HG03457 (cell line): ENCODE results near the gene SPINK1.
"Not testable (repeated sequence)": the region's sequence is repeated elsewhere in the genome, so short reads cannot be mapped to it uniquely, and the experiment has no call there.

ENCODE experiments used
- ATAC-seq: cut with Tn5 transposase; IDR thresholded peaks from one replicate; pipeline ENCODE4 v1.9.1; 2021; ENCODE audit warnings: moderate number of reproducible peaks; ENCODE audit not compliant: unreplicated experiment

The SPINK1 gene, protein sequence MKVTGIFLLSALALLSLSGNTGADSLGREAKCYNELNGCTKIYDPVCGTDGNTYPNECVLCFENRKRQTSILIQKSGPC

GRCh38 chr5:147831465-147831864, at the start of gene SPINK1:
Gene SPINK1 (minus strand): TSS chr5:147831671. CDS start chr5:147831577, 94 bp downstream.
- no peak for ATAC-seq

GRCh38 chr5:147880487-147880886, 49.0 kb upstream of the SPINK1 start:
- no peak for ATAC-seq

DNA sequence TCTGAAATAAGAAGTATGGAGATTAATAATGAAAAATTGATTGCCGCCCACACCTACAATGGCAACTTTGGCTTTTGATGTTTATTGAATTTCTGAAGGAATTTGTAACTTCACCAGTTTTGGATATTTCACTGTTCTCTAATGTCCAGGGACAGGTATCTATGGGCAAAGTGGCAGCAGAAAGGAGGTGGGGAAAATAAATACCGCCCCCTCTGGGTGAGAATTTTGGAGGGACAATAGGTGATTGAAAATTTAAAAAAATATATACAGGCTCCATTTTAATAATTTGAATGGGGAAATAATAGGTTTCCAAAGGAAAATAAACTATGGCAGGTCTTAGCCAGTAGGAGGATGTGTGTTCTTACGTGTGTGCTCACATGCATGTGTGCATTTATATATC, 48.3 kb upstream of the SPINK1 start:
- ATAC-seq = no peak

DNA sequence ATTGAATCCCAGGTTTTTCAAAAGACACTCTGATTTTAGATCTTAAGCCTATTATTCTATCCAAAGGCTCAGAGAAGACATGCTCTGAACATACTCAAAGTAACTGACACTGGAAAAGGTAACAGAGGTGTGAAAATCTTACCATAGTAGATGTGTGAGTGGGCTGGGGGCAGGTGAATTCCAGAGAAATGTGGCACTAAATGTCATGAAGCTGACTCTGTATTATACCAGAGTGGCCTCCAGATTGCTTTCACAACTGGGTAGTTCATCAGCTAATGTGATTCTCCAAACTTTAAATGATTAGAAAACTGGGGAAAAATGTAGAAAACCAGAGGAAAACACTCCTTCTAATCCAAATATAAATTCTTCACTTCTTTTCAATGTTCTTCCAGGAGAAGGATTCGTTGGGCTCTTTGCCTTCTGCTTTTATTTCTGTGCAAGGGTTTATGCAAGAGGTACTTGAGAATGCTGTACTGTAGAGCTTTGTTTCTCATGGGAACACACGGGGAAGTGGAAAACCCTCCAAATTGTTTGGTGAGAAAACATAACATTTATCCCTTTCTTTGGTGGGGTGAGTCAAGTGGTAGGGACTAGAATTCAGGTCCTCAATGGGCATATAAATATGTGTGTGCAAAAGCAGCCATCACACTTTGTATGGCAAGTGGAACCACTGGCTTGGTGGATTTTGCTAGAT, 46.7 kb upstream of the SPINK1 start, which contains the start of gene SCGB3A2:
SCGB3A2 (plus strand) TSS at position 646 of the 694 bp plus-strand sequence. CDS start 93 bp downstream, outside the sequence.
- no peak for ATAC-seq

- ATAC-seq = no peak
These were observed 45.2 kb upstream of the SPINK1 start for GRCh38 chr5:147876626-147877025.

DNA sequence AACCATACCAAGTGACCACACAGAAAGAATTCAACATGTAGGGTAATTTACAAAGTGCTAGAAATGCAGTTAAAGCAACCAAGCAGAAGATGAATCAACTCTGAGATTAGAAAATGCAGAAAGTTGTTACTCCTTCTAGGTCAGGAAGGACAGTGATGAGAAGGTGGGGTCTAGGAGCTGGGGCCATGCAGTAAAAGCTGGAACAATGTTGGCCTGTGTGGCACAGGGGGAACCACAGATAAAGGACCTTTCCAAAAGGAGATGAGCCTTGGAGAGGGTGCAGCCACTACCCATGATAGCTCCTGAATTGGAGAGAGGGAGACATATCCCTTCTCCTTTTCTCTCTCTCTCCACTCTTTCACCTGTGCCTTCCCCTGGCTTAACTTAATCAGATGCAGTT, 44.7 kb upstream of the SPINK1 start:
- ATAC-seq = no peak

- no peak for ATAC-seq
These were observed 43.5 kb upstream of the SPINK1 start for GRCh38 chr5:147874910-147875367.

DNA sequence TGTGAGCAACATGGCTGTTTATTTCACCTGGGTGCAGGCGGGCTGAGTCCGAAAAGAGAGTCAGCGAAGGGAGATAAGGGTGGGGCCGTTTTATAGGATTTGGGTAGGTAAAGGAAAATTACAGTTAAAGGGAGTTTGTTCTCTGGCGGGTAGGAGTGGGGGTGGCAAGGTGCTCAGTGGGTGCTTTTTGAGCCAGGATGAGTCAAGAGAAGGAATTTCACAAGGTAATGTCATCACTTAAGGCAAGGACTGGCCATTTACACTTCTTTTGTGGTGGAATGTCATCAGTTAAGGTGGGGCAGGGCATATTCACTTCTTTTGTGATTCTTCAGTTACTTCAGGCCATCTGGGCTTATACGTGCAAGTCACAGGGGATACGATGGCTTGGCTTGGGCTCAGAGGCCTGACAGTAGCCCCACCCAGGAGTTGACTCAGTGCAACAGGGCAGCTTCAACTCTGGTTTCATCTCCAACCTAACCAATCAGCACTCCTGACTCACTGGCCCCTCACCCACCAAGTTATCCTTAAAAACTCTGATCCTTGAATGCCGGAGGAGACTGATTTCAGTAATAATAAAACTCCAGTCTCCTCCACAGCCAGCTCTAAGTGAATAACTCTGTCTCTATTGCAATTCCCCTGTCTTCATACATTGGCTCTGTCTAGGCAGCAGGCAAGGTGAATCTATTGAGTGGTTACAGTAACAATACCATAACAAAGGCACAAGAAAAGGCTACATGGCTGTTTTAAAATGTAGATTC, 42.8 kb upstream of the SPINK1 start:
- not testable (repeated sequence) for ATAC-seq

- ATAC-seq = not testable (repeated sequence)
These were observed 41.4 kb upstream of the SPINK1 start for GRCh38 chr5:147872744-147873435.

DNA sequence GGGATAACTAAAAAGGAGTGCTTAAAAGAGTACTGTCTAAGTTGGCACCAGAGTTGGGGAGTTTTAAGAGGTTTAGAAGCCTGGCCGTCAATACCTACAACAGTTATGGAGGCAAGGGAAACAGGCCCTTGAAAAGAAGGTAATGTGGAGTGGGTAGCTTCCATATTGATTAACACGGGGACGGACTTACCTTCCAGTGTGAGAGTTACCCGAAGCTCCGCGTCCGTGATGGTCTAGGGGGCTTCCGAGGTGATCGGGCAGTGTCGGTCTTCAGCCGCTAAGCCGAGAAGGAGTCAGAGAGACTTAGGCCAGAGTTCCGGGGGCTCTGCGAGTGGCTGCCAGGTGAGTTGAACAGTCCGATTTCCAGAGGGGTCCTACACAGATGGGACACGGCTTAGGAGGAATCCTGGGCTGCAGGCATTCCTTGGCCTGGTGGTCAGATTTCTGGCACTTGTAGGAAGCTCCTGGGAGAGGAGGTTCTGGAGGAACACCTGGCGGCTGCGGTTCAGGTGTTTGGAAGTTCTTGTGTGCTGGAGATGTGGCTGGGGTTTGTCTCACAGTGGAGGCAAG, 40.6 kb upstream of the SPINK1 start:
- ATAC-seq = not testable (repeated sequence)

DNA sequence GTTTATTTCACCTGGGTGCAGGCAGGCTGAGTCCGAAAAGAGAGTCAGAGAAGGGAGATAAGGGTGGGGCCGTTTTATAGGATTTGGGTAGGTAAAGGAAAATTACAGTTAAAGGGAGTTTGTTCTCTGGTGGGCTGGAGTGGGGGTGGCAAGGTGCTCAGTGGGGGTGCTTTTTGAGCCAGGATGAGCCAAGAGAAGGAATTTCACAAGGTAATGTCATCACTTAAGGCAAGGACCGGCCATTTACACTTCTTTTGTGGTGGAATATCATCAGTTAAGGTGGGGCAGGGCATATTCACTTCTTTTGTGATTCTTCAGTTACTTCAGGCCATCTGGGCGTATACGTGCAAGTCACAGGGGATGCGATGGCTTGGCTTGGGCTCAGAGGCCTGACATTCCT, 38.4 kb upstream of the SPINK1 start:
- not testable (repeated sequence) for ATAC-seq

DNA sequence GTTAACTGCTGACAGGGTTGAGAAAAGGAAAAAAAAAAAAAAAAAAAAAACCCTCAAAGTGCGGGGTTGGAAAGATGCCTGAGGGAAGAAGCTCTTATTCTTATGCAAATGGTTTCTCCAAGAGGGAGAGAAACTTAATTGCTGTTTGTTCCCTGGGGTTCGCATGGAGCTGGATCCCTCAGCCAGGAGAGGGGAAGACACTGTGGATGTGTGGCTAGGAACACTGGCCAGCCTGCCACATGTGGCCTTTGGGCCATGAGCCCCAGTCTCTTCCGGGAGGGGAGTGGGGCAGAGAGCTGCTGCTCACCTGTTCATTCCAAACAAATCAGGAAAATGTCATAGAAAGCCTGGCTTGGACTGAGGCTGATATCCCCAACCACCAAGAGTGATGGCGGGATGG, 37.6 kb upstream of the SPINK1 start:
- ATAC-seq = no peak

DNA sequence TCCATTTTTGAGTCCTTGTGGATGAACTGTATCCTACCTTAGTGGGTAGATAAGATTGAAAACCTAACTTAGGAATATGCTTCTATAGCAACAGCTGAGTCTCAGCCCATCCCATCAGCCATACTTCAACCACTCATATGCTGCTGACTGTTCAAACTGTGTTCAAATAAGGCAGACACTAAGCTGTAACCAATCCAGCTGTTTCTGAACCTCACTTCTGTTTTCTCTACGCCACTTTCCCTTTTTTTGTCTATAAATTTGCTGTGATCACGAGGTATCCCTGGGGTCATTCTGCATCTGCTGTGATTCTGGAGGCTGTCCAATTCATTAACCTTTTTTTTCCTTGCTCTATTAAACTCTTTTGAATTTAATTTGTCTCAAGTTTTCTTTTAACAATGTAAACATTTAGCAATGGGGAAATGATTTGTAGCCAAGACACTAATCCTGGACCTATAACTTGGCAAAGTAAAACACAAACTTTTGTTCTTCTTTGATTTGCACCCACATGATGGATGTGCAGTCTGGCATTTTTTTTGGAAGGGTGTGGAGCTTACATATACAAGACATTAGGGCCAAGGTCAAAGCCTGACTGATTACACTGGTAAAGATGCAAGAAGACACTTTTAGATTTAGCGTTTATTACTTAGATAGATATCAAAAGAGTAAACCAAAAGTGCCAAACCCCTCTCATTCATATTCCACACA, 32.1 kb upstream of the SPINK1 start:
- ATAC-seq = no peak

- ATAC-seq = no peak
These were observed 29.2 kb upstream of the SPINK1 start for GRCh38 chr5:147860641-147861025.

DNA sequence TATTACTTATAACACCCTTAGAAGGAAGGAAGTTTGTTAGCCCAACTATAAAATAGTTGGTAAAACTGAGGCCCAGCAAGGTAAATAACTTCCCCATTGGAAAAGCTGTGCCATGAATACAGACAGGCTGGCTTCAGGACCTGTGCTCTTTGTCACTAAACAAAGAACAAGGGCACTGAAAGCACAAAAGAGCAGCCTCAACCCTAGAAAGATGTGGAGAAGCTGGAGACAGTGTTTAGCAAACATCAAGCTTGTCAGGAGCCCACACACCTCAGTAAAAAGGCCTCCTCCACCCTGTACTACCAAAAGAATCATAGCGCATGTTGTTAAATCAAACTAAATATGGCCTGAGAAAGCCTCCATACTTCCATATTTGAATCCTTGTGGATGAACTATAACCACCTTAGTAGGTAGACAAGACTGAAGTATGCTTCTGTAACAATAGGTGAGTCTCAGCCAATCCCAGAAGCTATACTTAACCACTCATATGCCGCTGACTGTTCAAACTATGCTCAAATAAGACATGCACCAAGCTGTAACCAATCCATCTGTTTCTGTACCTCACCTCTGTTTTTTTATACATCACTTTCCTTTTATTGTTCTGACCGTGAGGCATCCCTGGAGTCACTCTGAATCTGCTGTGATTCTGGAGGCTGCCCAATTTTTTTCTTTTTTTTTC, 28.6 kb upstream of the SPINK1 start:
- no peak for ATAC-seq

- no peak for ATAC-seq
These were observed 27.1 kb upstream of the SPINK1 start for GRCh38 chr5:147858565-147858964.

- ATAC-seq = peak; percentile 90
These were observed 26.0 kb upstream of the SPINK1 start for GRCh38 chr5:147857302-147858129.

DNA sequence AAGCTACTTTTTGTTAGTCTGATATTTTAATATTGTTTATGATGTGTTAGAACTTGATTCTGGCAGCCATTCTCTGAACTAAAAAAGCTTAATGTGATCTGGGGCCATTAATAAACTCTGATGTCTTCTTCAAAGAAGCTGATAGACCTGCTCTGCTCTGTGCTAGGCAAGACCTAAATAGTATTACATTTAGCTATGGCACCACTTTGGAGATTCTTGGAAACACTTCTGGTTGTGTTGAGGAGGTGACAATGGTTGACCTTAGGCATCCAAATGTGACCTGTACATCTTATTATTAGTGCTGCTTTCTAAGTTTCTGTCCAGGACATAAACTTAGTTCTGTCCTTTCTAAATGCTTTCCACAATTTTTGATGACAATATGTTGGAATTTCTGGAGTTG, 25.3 kb upstream of the SPINK1 start:
- ATAC-seq = no peak

DNA sequence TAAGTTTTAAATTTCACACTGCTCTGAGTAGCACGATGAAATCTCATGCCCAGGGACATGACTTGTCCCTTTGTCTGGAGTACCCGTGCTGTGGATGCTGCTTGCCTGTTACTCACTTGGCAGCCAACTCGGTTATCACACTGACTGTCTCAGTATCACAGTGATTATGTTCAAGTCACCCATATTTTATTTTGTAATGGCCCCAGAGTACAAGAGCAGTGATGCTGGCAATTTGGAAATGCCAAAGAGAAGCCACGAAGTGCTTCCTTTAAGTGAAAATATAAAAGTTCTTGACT, 24.3 kb upstream of the SPINK1 start:
- no peak for ATAC-seq
